HG03354 (cell line): Measurements from ENCODE around the gene PFKFB1.
A peak's percentile ranks its signal among the peaks of the same experiment; 100 is the strongest.

Source experiments
- ATAC-seq: cut with Tn5 transposase; IDR thresholded peaks from one replicate; pipeline ENCODE4 v1.9.1; 2021; ENCODE audit warnings: mild to moderate bottlenecking; ENCODE audit not compliant: unreplicated experiment, poor library complexity, severe bottlenecking

The PFKFB1 gene

GRCh38 chrX:54930291-54931049 is 63.5 kb downstream of the PFKFB1 start:
- ATAC-seq, result no peak

GRCh38 chrX:54928876-54929275 is 65.1 kb downstream of the PFKFB1 start:
- ATAC-seq, result no peak

GRCh38 chrX:54926978-54927377 is 67.0 kb downstream of the PFKFB1 start:
- no peak for ATAC-seq

- no peak for ATAC-seq
These were observed 70.6 kb downstream of the PFKFB1 start for GRCh38 chrX:54923376-54923775.

GRCh38 chrX:54922547-54922946 is 71.4 kb downstream of the PFKFB1 start:
- no peak for ATAC-seq

GRCh38 chrX:54921427-54922021 is 72.5 kb downstream of the PFKFB1 start:
- peak; percentile 70 for ATAC-seq

GRCh38 chrX:54920610-54921426 is 73.2 kb downstream of the PFKFB1 start, which contains the start of gene TRO:
TRO (plus strand) TSS chrX:54920824; CDS start chrX:54922247, 1,423 bp downstream.
- ATAC-seq, result peak; percentile 26

GRCh38 chrX:54909941-54910340 is 84.0 kb downstream of the PFKFB1 start:
- no peak for ATAC-seq

GRCh38 chrX:54894159-54894558 is 99.8 kb downstream of the PFKFB1 start:
- no peak for ATAC-seq

- peak; percentile 54 for ATAC-seq
These were observed 102.4 kb downstream of the PFKFB1 start for GRCh38 chrX:54891573-54891972.

- no peak for ATAC-seq
These were observed 108.2 kb downstream of the PFKFB1 start for GRCh38 chrX:54885740-54886139.
